GM19023 (cell line): ENCODE data around the gene ASTN2.

Source experiments
- ATAC-seq: cut with Tn5 transposase; IDR thresholded peaks from one replicate; pipeline ENCODE4 v1.9.1; 2021; ENCODE audit warnings: mild to moderate bottlenecking, moderate library complexity; ENCODE audit not compliant: unreplicated experiment

Gene ASTN2

DNA sequence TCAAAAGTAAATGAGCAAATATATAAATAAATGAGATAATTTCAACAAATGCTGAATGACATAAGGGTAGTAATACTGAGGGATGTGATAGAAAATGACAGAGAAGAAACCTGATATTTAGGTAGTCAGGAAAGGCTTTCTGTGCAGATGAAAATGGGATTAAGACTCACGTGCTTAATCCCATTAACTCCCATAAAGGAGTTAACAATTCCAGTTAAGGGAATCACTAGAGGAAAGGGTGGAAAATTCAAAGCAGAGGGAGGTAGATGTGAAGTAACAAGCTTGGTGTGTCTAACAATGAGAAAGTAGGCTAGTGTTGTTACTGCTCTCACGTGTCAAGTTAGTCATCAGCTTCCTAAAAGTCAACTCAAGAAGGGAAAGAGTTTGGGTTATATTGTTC lies 818.2 kb downstream of the ASTN2 start:
- ATAC-seq, result no peak

DNA sequence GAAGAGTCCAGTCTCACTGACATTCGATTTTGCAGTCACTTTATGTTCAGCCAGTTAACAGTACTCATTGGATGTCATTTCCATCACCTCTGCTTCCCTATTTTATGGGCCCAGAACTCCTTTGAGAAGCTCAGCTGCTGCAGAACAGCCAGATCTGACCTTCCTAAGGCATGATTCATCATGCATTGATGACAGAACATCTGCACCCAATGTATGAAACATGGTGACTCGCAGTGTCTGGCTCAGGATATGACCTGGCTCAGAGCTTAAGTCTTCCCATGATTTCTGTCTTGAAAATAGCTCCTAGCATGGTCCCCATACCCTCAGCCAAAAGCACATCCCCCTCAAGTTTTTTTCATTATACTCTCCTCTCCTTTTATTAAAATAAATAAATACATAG lies 820.3 kb downstream of the ASTN2 start:
- ATAC-seq, result no peak

DNA sequence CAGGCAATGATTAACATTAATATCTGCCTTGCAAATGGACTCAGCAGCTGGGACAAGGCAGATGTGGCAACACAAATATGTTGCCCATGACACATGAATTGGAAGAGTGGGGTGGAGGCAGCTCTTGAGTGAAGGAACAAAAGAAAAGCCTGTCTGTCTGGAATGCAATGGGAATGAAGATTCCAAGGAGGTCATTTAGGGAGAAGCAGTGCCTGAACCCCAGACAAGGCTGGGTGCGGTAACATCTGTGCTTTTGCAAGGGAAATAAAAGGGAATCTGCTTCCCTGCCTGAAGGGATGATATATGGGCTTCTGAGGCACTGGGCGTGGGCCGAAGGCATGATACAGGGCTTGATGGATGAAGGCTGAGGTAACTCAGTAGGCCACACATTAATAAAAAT lies 821.9 kb downstream of the ASTN2 start:
- ATAC-seq, result no peak

DNA sequence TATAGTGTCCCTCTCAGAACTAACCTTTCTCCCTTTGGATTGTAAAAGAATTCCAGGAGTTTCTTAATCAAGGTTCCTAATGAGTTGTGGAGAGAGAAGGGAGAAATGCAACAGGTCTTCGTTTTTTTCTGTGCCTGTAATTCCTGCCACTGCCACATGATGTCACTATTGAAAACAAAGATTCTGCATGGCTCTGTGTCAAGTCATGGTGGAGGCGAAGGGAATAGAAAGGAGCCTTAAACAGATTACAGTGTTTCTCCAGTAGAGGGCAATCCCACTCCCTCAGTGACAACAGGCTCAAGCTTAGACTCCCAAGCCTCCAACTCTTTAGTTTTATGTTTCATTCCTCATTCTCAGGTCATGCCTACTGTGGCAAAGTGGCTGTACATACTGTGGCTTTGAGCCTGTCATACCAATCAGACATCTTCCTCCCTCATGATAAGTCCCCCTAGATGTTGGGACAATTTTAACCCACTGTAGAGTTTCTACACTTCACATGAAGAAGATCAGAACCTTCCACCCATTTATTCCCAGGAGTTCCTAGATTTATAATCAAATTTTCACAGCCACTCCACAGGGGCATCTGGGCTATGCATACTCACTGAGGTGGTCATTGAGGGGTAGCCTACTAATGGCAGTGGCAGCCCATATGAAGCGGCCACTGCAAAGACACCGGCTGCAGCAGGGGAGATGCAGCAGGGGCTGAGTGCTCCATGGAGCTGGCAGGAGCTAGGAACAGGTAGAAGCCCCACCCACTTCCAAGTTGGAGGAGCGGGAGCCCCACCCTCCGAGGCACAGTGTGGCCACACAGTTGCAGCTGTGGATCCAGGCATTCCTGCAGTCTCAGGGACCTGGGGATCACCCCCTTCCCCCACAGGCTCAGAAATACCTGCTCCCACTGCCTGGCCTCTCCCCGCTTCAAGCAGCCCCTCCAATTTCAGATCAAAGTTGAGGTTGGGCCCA lies 825.2 kb downstream of the ASTN2 start:
- no peak for ATAC-seq

DNA sequence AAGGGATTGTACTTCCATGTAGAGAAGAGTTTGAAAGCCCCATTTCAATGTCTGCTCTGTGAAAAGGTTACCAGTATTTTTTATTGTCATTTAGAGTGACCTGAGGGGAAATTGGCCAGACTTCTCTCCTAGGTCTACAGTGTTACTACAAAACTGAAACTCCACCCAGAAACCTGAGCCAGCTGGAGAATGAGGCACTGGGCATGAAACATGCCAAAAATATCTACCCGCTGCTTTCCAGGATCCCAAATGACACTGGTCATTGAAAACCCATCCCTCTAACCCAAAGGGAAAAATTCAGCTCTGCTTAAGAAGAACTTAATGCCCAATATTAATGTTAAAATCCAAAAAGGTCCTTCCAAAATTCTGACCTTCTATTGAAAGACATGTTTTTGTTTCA lies 826.9 kb downstream of the ASTN2 start:
- ATAC-seq, result no peak

DNA sequence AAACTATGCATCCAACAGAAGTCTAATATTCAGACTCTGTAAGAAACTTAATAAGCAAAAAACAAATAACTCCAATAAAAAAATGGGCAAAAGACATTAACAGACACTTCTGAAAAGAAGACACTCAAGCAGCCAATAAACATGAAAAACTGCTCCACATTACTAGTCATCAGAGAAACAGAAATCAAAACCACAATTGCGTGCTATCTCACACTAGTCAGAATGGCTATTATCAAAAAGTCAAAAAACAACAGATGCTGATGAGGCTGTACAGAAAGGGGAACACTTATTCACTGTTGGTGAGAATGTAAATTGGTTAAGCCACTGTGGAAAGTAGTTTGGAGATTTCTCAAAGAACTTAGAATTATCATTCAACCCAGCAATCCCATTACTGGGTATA lies 829.0 kb downstream of the ASTN2 start:
- no peak for ATAC-seq

DNA sequence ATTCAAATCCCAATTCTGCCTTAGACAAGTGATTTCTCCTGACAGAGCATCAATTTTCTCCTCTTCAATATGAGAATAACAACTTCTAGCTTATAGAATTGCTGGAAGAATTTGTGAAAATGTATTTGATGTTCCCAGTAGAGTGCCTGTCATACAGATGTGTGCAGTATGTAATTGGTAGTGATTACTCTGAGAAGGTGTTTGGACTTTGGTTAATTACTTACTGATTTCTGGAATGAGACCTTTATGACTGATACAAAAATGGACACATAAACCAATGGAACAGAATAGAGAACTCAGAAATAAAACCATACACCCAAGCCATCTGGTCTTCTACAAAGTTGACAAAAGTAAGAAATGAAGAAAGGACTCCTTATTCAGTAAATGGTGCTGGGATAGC lies 829.7 kb downstream of the ASTN2 start:
- no peak for ATAC-seq

DNA sequence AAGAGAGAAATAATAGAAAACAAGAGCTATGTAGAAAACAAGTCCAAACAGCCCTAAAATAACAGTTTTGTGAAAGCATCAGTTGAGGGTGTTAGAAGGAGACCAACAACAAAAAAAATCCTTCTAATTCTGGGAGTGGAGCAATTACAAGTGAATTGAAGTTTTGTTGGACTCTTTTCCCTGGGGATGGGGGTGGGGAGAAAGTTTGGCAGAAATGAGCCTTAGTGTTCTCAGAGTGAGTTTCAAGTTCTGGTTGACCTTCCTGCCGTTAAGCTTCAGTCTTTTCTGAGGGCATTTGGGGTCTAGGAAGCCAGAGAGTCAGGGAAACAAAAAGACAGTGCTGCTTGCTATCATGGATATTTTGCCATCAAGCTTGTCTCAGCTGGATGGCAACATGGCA lies 834.0 kb downstream of the ASTN2 start:
- no peak for ATAC-seq

DNA sequence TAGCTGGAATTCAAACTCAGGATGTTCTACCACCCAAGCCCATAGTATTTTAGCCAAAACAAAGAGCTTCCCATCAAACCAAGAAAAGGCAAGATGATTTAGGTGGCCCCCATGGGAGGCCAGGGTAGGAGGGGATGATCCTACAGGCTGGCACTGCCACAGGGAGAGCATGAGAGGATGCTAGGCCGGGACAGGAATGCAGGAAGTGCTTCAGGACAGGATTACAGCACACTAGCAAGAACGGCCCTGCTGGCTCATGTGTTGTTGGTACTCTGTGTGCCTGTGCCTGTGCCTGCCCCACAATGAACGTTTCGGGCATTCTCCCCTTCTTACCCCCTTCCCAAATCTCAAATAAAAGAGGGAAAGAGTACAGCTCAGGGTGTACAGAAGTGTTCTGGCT lies 838.5 kb downstream of the ASTN2 start:
- no peak for ATAC-seq

DNA sequence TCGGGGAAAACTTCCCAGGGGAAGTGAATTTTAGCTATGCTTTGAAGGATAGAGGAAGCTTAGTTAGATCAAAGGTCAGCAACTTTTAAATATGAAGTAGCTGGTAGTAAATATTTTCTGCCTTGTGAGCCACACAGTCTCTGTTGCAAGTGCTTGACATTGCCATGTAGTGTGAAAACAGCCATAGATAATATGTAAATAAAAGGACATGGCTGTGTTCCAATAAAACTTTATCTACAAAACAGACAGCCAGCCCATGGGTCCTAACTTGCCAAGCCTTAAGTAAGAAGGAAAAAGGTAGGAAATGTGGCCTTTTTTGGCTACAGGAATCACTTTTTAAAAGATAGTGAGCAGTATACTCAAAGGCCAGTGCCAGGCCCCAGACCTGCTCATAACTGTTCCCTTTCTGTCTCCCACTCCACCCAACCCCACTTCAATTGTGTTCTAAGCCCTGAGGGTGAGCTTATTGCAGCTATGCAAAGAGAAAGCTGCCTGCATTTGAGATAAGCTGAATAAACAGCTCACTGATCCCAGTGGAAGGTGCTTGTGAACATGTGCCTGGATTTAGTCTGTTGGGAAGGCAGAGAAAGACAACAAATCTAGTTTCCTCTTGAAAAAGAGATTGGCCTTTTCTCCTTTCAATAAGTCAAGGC lies 840.7 kb downstream of the ASTN2 start:
- ATAC-seq, result no peak

DNA sequence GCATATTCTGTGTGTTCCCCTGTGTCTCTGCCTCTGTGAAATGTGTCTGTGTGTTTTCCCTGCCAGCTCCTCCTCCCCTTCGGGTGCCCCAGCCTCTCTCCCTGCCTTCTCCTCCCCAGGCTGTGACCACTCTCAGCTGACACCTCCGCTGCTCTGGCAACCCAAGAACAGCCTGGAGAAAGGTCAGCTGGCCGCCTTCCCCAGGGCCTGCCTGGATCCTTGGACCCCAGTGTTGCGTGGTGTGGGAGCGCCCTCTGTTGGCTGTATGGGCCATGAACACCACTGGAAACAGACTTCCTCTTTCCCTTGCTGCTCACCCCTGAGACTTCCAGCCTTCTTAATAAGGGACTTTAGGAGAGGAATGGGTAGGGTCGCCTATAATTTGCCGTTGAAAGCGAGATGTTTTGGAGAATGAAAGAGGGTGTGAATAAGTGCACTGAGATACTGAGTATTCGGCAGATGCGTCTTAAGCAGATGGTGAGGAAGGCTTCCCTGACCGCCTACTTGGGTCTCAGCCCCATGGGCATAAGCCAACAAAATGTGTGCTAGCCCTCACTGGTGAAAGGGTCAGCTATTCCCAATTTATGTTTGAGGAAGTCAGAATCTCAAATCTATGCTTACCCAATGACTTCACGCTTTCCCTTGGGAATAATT lies 842.6 kb downstream of the ASTN2 start:
- ATAC-seq, result peak; percentile 83

DNA sequence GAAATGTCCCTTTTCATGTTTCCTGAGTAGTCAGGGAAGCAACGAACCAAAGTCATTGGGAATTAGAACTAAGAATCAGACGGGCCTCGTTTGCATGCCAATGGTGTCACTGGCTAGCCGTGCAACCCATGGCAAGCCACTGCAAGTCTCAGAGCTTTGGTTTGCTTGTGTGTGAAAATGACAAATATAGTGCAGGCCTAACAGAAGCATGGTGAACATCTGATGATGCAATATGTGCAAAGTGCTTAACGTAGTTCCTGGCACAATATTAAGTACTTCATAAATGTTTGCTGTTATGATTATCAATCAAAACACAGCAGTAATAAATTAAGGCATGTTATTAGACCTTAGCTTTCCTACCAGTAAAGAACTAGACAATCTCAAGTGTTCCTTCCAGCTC lies 845.7 kb downstream of the ASTN2 start:
- no peak for ATAC-seq

DNA sequence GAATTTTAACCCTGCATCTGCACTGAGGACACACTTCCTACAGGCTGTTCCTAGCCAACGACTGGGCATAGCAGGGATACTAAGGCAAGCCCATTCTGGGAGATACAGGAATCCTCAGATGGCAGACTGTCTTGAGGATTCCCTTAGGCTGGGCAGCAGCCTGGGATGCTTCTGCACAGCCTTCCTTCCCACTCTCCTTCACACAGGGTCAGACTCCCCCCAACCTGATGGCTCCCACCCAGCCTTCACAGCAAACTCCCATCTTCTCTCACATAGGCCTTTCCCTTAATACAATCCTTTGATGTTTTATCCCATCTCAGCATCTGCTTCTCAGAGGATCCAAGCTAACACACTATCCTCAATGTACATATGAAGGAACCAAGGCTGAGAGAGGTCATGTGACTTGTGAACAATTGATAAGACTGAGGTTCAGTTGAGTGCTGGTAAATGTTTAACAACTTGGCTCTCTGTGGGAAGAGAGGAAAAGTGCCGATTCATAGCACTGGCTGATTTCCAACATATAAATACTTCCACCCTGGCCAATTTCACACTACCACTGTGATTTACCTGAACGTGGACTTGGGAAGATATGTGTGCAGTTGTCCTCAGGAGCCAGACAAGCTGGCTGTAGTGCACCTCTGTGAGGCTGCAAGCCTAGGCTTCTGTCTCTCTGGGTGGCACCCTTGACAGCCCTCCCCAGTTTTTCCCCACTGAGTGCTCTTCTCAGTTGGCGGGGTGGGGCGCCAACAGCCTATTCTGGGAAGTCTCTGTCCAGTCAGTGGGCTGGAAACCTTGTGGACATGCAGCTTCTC lies 848.0 kb downstream of the ASTN2 start:
- ATAC-seq, result no peak

DNA sequence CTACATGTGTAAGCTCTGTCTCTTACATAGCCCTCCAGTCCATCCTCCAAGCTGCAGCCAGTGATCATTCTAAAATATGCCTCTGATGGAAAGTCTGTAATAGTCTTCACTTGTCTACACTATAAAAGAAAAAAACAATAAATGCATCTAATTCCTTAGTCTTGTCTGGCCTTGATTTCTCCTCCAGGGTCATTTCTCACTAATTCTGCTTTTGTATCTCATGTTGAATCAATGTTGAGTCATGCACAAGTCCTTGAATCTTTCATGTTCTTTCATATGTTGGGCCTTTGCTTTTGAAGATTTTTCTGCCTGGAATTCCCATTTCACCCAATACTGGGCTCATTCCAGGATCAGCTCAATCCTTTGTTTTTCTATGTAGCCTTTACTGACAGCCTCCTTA lies 848.9 kb downstream of the ASTN2 start:
- ATAC-seq, result no peak

DNA sequence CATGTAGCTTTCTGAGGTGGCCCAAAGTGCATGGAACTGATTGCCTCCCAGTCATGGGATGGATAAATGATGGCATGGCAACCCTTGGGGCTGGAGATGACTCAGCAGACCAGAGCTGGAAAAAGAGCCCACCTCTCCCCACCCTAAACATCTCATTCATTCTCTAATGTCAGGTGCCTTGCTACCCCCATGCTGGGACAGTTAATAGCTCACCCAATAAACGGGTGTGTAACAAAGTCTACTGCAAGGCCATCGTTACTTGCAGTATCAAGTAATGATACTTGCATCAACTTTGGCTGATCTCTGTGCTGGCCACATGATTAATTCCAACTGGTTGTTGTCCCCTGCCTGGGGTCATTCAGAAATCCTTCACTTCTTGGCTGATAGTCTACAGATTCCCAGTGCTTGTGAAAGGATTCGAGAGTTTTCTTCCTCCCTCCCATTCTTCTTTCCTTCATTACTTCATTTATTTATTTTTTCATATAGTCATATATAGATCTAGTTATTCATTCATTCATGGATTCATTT lies 850.5 kb downstream of the ASTN2 start:
- no peak for ATAC-seq

DNA sequence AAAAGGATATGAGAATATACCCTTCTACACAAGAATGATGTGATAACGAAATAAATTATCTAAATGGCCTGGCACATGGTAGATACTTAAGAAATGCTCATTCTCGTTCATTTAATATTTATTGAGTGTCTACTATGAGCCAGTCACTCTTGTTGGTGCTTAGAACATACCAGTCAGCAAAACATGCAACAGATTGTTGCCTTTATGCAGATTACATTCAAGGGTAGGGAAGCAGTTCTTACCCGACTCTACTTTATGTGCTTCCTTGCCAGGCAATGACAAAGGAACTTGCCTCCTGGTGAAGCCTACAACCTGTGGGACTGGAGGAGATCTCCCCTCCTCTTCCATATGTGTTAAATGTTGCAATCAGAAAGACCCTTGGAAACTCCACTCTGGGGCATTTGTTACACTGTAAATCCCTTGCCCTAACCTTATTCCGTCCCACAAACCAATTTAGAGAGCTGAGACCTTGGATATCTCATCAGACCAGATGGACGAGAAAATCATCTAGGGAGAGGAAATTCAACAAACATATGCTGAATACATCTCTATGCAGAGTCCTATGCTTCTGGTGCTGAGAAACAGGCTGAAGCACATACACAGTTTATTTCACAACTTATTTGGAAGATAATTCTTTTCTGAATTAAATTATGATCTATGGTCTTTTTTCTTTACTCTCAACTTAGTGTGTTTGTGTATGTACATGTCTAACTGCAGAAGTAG lies 855.9 kb downstream of the ASTN2 start:
- ATAC-seq, result no peak

DNA sequence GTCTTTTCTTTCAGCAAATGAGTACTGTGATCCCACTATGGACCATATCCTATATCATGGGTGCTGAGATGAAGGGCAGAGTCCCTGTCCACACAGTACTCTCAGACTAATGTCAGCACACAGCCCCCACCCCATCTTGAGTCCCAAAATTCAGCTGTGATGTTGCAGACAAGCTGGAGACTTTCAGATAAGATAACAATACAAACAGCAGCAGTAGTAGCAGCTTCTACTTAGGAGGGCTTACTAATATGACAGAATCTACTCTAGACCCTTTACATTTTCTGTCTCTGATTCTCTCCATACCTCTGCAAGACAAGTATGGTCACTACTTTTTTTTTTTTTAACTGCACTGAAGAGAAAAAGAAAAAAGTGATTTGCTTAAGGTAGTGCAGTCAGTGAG lies 856.8 kb downstream of the ASTN2 start:
- no peak for ATAC-seq

DNA sequence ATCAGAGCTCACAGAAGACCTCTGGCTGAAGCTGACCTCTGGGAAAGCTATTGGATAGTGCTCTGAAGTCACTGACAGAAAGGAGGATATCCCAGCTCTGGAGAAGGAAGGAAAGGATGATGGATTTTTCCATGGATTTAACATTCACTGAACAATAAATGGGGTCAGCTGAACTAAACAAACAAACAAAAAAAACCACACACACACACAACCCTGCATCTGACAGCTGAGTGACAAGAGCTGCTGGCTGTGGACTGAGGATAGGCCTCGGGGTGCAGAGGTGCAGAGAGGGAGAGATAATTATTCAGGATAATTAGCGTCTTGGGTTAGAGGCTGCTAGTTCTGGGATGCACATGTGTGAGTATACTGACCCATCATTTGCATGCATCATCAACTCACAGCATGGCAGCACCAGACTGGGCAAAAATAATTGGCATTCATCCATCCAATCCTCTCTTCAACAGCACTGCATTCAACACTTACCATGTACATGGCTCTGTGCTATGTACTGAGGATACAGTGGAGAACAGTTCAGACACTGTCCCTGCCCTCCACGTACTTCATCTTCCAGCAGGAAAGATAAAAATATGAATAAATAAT lies 859.2 kb downstream of the ASTN2 start:
- ATAC-seq, result no peak

DNA sequence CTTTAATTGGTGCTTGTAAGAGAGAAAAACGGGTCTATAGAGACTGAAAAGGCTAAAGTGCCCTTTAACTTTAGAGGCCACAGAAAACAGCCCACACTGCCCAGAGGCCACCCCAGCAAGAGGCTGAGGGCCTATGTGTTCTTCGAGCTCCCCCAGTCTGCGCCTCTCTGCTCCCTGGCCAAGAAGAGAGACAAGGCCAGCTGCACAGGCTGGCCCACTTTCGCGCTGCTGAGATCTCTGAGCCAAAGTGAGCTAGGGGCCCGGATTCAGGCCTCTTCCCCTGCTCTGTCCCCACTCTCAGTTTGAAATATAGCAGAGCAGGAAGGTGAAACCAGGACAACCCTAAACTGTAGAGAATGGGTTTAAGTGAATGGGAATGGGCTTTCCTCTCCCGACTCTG lies 859.7 kb downstream of the ASTN2 start:
- ATAC-seq, result no peak
